NCI-H1417 treated with DMSO at 0.1 percent for 48 hours (cell line): ENCODE data around the gene NEK4.

Experiments used
- DNase-seq: peaks from one replicate; lab custom pipeline; 2025; lab: John Stamatoyannopoulos, UW

The NEK4 gene

DNA sequence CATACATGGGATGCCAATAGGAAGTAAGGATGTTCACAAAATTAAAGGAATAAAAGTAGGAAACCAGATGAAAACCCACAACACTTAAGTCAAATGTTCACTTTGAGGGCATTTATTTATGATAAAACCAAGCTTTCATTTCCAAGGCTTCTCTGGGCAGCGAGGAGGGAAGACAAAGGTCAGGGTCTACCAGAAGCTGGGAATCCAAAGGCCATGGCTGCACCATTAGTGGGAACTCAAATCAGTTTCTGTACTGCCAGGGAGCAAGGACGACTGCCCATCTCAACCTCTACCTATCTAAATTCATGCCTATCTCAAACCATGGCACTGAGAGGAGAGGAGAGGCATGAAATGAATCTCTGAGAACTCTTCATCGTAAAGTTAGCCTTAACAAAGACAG lies 107.6 kb downstream of the NEK4 start:
- DNase-seq: no peak

- no peak for DNase-seq
These were observed 110.7 kb downstream of the NEK4 start for GRCh38 chr3:52660046-52660445.
